Activated CD4-positive, alpha-beta T cell treated with anti-CD3 and anti-CD28 coated beads for 36 hours (primary cell): ENCODE measurements around the gene MAD1L1. TPM values are rescaled to one million over a fixed set of nuclear protein-coding genes. Genes with fewer than 3 reads are reported as not detected.
A peak's percentile ranks its signal among the peaks of the same experiment; 100 is the strongest.

Experiments used
- ATAC-seq: fragments of 200-7000 bp; cut with Tn5 transposase; one replicate; pipeline ENCODE4 v1.10.0; 2021; ENCODE audit warnings: mild to moderate bottlenecking, moderate library complexity
- CTCF ChIA-PET: fragments of 350-600 bp; sonication (Branson Sonifier 250); formaldehyde crosslinking; loops from one replicate; lab custom pipeline; 2021; ENCODE audit warnings: antibody characterized with exemption; lab: Charles Lee
- POLR2A ChIA-PET: fragments of 350-600 bp; sonication (Branson Sonifier 250); formaldehyde crosslinking; loops from one replicate; lab custom pipeline; 2021; ENCODE audit warnings: antibody characterized with exemption, inconsistent platforms; lab: Charles Lee
- DNase-seq: peaks from one replicate; pipeline ENCODE4 v3.0.0-alpha.2; 2020
- H3K27ac Mint-ChIP-seq: one replicate; pipeline ENCODE4 v1.8.0; 2021; ENCODE audit warnings: mixed read lengths
- H3K27me3 Mint-ChIP-seq: one replicate; pipeline ENCODE4 v1.8.0; 2021; ENCODE audit warnings: mixed read lengths
- H3K36me3 Mint-ChIP-seq: one replicate; pipeline ENCODE4 v1.8.0; 2021; ENCODE audit warnings: low read depth, mixed read lengths
- H3K4me1 Mint-ChIP-seq: one replicate; pipeline ENCODE4 v1.8.0; 2021; ENCODE audit warnings: mixed read lengths
- H3K4me3 Mint-ChIP-seq: one replicate; pipeline ENCODE4 v1.8.0; 2021; ENCODE audit warnings: mild to moderate bottlenecking, moderate library complexity, mixed read lengths
- H3K9me3 Mint-ChIP-seq: one replicate; pipeline ENCODE4 v1.8.0; 2021; ENCODE audit warnings: low read depth, mixed read lengths
- intact Hi-C, 2 experiments: fragments of 100-400 bp; cut with DNase I in 1 of 2; cut with micrococcal nuclease in 1 of 2; formaldehyde crosslinking; loops; one replicate each; pipeline versions ENCODE4 v1.14.2 to v1.15.1; 2022 to 2024; cut with DNase I, micrococcal nuclease
- total RNA-seq, 2 experiments: library from RNA; stranded (reverse); gene quantifications; one replicate each; pipeline ENCODE4 v1.2.3, GENCODE V29; 2021

Gene MAD1L1
- total RNA-seq, 2 experiments from 2014 or later = 50.2 to 61.7 TPM

DNA sequence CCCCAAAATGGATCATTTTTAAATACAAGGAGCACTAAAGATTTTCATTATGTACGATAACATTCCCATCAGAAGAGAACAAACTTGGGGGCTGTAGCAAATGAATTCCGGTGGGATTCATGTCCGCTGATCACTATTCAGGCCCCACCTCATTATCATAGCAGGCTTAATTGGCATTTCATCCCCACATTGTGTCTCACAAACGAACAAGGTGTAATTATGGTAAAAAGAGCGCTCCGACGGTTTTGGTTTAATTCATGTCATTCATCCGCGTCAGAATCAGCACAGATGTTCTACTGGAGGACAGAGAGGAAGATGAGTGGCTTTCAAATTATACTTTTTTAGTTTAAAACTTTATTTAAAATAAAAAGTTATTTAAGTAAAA is 124.7 kb downstream of the MAD1L1 start:
- Mint-ChIP-seq H3K9me3 (no peaks in the 10 kb centered on the region), H3K27ac (no peak overlapping the region), H3K36me3 (peaks cover 8% of the 10 kb centered on the region), H3K4me1 (peaks cover 50% of the 10 kb centered on the region), H3K4me3 (no peak overlapping the region), H3K27me3 (no peaks in the 10 kb centered on the region)
- intact Hi-C loops = no loop called here
- CTCF ChIA-PET = no interaction called here
- no peak for DNase-seq
- POLR2A ChIA-PET = no interaction called here
- no peak for ATAC-seq

DNA sequence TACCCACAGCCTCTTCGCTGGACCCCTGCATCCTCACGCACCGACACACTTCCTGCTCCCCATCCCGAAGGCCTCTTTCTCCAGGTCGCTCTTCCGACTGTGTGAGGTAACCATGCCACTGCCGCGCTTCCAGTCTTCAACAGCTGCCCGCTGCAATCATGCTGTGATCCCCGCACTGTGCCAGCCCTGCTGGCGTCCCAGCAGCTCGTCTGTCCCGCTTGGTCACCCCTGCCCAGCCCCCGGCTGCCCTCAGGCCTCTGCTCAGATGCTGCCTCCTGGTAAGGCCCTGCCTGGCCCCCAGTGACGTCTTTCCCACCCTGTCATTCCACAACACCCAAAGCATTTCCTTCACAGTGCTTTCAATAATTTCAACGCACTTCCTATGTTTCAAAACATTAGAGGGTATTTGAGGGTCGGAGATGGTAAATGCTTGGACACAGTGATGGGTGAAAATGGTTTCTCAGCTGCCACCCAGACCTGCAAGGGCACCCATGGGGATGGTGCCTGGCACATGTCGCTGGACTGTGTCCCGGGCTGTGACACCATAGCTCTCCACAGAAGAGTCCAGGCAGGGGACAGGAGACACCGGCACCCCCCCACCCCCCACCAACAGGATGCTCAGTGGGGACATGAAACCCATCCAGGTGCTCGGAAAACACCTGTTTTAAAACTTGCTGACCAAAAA is 125.2 kb downstream of the MAD1L1 start:
- POLR2A ChIA-PET = no interaction called here
- intact Hi-C loops = no loop called here
- Mint-ChIP-seq H3K4me3 (no peak overlapping the region), H3K4me1 (peaks cover 46% of the 10 kb centered on the region), H3K9me3 (no peaks in the 10 kb centered on the region), H3K27ac (no peak overlapping the region), H3K36me3 (peaks cover 8% of the 10 kb centered on the region), H3K27me3 (no peaks in the 10 kb centered on the region)
- CTCF ChIA-PET = no interaction called here
- no peak for DNase-seq
- no peak for ATAC-seq

GRCh38 chr7:2106924-2107323 is 125.8 kb downstream of the MAD1L1 start:
- no peaks in the 10 kb centered on the region for H3K27me3 Mint-ChIP-seq
- intact Hi-C loops = no loop called here
- H3K36me3 Mint-ChIP-seq = peaks cover 10% of the 10 kb centered on the region
- no peak overlapping the region for H3K4me3 Mint-ChIP-seq
- ChIA-PET POLR2A (no interaction called here), CTCF (no interaction called here)
- H3K27ac Mint-ChIP-seq = no peak overlapping the region
- no peak for ATAC-seq
- H3K9me3 Mint-ChIP-seq = no peaks in the 10 kb centered on the region
- peaks cover 44% of the 10 kb centered on the region for H3K4me1 Mint-ChIP-seq
- no peak for DNase-seq

DNA sequence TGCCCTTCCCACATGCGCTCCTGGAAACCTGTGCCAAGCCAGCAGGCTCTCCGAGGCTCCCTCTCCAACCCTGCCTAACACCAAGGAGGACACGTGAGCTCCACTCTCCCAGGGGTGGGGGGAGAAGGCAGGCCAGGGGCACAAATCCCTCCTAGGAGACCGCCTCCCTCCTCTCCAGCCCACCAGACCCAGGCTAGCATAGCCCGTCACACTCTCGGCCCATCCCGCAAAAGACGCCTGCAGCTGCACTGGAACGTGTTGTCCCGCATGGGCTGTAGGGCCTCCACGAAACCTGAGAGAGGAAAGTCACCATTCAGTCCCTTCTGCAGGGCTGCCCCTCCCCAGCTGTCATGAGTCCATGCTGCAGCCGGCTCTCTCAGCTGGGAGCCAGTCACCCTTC is 126.3 kb downstream of the MAD1L1 start:
- CTCF ChIA-PET = no interaction called here
- peaks cover 10% of the 10 kb centered on the region for H3K36me3 Mint-ChIP-seq

GRCh38 chr7:2105917-2106316 is 126.8 kb downstream of the MAD1L1 start:
- Mint-ChIP-seq H3K36me3 (peaks cover 10% of the 10 kb centered on the region), H3K4me3 (no peak overlapping the region), H3K27ac (no peak overlapping the region), H3K27me3 (no peaks in the 10 kb centered on the region), H3K4me1 (peaks cover 36% of the 10 kb centered on the region), H3K9me3 (no peaks in the 10 kb centered on the region)
- DNase-seq (peak; percentile 57), ATAC-seq (no peak)
- intact Hi-C loops = no loop called here
- ChIA-PET POLR2A (no interaction called here), CTCF (no interaction called here)

More for the DNA sequence above, 126.3 kb downstream of the MAD1L1 start:
- Mint-ChIP-seq H3K27me3 (no peaks in the 10 kb centered on the region), H3K27ac (no peak overlapping the region), H3K4me1 (peaks cover 41% of the 10 kb centered on the region), H3K9me3 (no peaks in the 10 kb centered on the region), H3K4me3 (no peak overlapping the region)
- intact Hi-C loops = no loop called here
- ATAC-seq (no peak), DNase-seq (no peak)
- POLR2A ChIA-PET = no interaction called here

- no peak for DNase-seq
- POLR2A ChIA-PET = no interaction called here
- intact Hi-C loops = no loop called here
These were observed 127.5 kb downstream of the MAD1L1 start for GRCh38 chr7:2105280-2105679.

GRCh38 chr7:2104716-2105115 is 128.0 kb downstream of the MAD1L1 start:
- ATAC-seq (no peak), DNase-seq (no peak)
- Mint-ChIP-seq H3K9me3 (no peaks in the 10 kb centered on the region), H3K4me3 (no peak overlapping the region), H3K4me1 (peaks cover 32% of the 10 kb centered on the region), H3K36me3 (peaks cover 3% of the 10 kb centered on the region), H3K27ac (peak overlapping the region; percentile 51), H3K27me3 (no peaks in the 10 kb centered on the region)
- POLR2A ChIA-PET = no interaction called here
- intact Hi-C loops = loop anchor here in 1 of 2 experiments (1.0 to 5.0 kb wide), 4 partner anchors 103 to 282 kb away; partner anchors contain the start of genes EIF3B, MRM2 and NUDT1
- CTCF ChIA-PET = interaction anchor here (0.6 to 0.7 kb wide), 2 partner anchors 39 to 330 kb away, joined by 3 read pairs; no protein-coding TSS in a partner anchor

More at GRCh38 chr7:2105280-2105679, 127.5 kb downstream of the MAD1L1 start:
- CTCF ChIA-PET = no interaction called here
- Mint-ChIP-seq H3K4me1 (peaks cover 32% of the 10 kb centered on the region), H3K36me3 (peaks cover 8% of the 10 kb centered on the region), H3K27me3 (no peaks in the 10 kb centered on the region), H3K9me3 (no peaks in the 10 kb centered on the region), H3K4me3 (no peak overlapping the region), H3K27ac (no peak overlapping the region)
- no peak for ATAC-seq

- POLR2A ChIA-PET = no interaction called here
- Mint-ChIP-seq H3K36me3 (peaks cover 2% of the 10 kb centered on the region), H3K4me3 (no peak overlapping the region)
These were observed 128.5 kb downstream of the MAD1L1 start for GRCh38 chr7:2104107-2104710.

DNA sequence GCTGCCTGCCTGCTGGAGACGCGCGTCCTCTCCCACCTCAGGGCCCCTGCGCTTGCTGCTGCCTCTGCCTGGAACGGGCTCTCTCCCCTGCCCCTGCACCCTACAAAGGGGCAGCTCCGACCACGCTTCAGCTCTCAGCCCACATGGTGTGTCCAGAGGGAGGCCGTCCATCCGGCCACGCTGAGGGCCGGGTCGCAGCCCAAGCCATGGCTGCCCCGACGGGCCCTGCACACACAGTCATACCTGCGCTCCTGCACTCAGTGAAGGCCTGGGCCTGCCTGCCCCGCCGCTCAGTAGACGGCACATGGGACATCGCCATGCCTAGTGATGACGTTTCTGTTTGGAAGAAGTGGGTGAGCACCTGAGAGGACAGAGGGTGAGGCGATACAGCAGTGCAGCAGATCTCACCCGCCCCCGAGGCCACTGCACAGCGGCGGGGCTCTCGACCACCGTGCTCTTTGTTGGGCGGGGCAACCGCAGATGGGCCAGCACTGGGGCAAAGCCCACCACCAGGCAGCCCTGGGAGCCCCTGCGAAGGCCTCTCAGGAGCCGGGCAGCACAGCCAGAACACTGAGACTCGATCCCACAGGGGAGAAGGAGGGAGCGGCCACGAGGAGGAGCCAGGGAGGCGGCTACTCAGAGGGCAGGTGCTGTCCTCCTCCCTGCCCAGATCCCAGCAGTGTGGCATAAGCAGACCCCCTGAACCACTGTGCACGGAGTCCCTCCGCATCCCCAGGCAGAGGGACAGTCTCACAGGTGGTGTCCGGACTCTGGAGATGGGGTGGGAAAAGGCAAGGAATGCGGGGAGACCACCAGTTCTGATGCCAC is 129.5 kb downstream of the MAD1L1 start:
- no peak overlapping the region for H3K4me3 Mint-ChIP-seq

More at GRCh38 chr7:2104107-2104710, 128.5 kb downstream of the MAD1L1 start:
- Mint-ChIP-seq H3K4me1 (peaks cover 35% of the 10 kb centered on the region), H3K27ac (peak overlapping the region; percentile 51), H3K27me3 (no peaks in the 10 kb centered on the region), H3K9me3 (no peaks in the 10 kb centered on the region)
- peak; percentile 88 for DNase-seq
- peak; percentile 74 for ATAC-seq
- intact Hi-C loops = loop anchor here in 1 of 2 experiments (1.0 to 5.0 kb wide), 4 partner anchors 103 to 282 kb away; partner anchors contain the start of genes EIF3B, MRM2 and NUDT1
- CTCF ChIA-PET = interaction anchor here (0.6 to 0.7 kb wide), 2 partner anchors 38 to 330 kb away, joined by 3 read pairs; no protein-coding TSS in a partner anchor

DNA sequence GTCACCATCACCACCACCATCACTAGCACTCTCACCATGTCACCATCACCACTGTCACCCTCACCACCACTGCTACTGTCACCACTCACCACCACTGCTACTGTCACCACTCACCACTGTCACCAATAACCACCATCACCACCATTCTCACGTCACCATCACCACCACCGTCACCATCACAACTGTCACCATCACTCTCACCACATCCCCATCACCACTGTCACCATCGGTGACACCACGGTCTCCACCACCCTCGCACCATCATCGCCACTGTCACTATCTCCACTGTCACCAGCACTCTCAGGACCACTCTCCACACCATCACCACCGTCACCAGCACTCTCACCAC is 130.4 kb downstream of the MAD1L1 start:
- peaks cover 53% of the 10 kb centered on the region for H3K4me1 Mint-ChIP-seq
- ChIA-PET CTCF (no interaction called here), POLR2A (no interaction called here)
- intact Hi-C loops = loop anchor here in 1 of 2 experiments (5.0 kb wide), 3 partner anchors 105 to 280 kb away; partner anchors contain the start of genes MRM2 and NUDT1
- ATAC-seq (no peak), DNase-seq (no peak)
- H3K9me3 Mint-ChIP-seq = no peaks in the 10 kb centered on the region
- no peaks in the 10 kb centered on the region for H3K27me3 Mint-ChIP-seq
- H3K36me3 Mint-ChIP-seq = peaks cover 2% of the 10 kb centered on the region
- no peak overlapping the region for H3K27ac Mint-ChIP-seq
- no peak overlapping the region for H3K4me3 Mint-ChIP-seq

More for the DNA sequence above, 129.5 kb downstream of the MAD1L1 start:
- ChIA-PET POLR2A (no interaction called here), CTCF (no interaction called here)
- Mint-ChIP-seq H3K9me3 (no peaks in the 10 kb centered on the region), H3K4me1 (peaks cover 44% of the 10 kb centered on the region), H3K36me3 (peaks cover 2% of the 10 kb centered on the region), H3K27ac (peak overlapping the region; percentile 51), H3K27me3 (no peaks in the 10 kb centered on the region)
- ATAC-seq (no peak), DNase-seq (no peak)
- intact Hi-C loops = loop anchor here in 1 of 2 experiments (5.0 kb wide), 3 partner anchors 104 to 281 kb away; partner anchors contain the start of genes MRM2 and NUDT1

DNA sequence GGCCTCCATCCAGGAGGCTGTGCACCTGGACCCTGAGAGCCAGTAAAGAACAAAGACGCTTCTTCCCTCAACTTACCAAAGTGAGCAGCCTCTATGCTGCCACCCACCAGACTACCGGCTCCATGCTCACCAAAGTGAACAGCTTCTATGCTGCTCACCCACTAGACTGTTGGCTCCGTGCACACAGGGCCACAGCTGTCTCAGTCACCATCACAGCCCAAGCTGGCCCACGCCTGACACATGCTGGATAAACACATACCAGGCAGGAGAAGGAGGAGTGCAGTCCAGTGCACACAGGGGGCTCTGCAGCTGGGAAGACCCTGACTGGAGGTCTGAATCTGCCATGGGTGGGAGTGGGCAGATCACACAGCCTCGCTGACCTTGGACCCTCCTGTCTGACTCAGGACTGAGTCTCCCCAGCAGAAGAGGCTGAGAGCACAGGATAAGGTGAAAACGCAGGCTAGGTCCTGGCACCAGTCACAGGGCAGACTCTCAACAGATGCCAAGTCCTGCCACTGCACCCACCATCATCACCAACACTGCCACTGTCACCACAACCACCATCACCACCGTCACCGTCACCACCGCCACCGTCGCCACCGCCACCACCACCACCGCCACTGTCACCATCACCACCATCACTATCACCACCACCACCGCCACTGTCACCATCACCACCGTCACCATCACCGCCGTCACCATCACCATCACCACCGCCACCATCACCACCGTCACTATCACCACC is 130.9 kb downstream of the MAD1L1 start:
- H3K36me3 Mint-ChIP-seq = peaks cover 2% of the 10 kb centered on the region
- ChIA-PET POLR2A (no interaction called here), CTCF (no interaction called here)
- H3K27me3 Mint-ChIP-seq = no peaks in the 10 kb centered on the region
- DNase-seq (no peak), ATAC-seq (no peak)
- no peak overlapping the region for H3K4me3 Mint-ChIP-seq
- H3K27ac Mint-ChIP-seq = no peak overlapping the region
- intact Hi-C loops = loop anchor here in 1 of 2 experiments (5.0 kb wide), 3 partner anchors 105 to 280 kb away; partner anchors contain the start of genes MRM2 and NUDT1
- H3K9me3 Mint-ChIP-seq = no peaks in the 10 kb centered on the region
- peaks cover 56% of the 10 kb centered on the region for H3K4me1 Mint-ChIP-seq
